ENCODE data around the gene EIF4A3.

Gene EIF4A3

DNA sequence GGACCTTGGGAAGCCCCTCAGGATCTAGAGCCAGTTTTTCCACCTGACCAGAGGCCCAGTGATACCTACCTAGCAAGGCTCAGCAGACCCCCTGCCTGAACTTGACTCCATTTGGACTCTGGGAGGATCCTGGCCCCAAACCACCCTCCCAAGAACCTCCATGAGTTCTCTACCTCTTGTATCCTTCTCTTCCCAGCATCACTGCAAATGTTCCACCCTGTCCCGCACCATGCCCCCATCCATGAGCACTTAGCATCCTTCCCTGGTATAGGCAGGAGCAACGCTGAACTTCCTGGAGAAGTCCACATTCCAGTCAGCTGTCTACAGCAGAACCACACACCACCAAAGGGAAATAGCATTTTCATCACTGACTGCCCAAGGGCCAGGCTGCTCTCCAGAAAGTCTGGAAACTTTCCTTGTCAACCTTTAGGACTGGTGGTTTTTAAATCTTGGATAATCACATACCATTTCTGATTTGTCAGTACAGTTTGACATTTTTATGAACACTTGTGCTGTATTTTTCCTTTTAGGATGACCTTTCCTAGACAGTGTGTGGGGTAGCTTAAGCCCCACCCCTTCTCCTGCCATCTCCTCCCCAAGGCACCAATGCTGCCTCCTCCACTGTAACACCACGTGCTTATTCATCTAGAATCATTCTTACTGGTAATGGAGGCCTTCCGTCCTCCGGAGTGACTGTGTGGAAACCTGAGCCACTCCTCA is 13.9 kb downstream of the EIF4A3 start:
- DNase-seq: no peak

- DNase-seq: no peak
These were observed 15.9 kb downstream of the EIF4A3 start for GRCh38 chr17:80130992-80131391.

DNA sequence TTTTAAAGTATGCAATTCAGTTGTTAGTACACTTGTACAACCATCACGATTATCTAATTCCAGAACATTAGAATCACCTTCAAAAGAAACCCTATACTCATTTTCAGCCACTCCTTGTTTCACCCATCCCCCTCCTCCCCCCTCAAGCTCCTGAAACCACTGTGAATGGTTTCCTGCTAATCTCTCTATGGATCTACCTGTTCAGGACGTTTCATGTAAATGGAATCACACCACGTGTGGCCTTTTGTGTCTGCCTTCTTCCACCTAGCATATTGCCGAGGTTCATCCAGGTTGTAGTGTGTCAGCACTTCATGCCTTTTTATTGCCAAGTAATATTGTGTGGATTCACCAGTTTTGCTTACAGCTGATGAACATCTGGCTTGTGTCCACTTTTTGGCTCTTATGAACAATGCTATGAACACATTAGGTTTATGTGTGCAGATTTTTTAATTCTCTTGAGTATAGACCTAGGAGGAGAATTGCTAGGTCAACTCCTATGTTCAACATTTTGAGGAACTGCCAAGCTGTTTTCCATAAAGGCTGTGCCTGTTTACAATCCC is 17.8 kb downstream of the EIF4A3 start:
- DNase-seq: no peak

GRCh38 chr17:80126449-80126715 is 20.5 kb downstream of the EIF4A3 start:
- no peak for DNase-seq

DNA sequence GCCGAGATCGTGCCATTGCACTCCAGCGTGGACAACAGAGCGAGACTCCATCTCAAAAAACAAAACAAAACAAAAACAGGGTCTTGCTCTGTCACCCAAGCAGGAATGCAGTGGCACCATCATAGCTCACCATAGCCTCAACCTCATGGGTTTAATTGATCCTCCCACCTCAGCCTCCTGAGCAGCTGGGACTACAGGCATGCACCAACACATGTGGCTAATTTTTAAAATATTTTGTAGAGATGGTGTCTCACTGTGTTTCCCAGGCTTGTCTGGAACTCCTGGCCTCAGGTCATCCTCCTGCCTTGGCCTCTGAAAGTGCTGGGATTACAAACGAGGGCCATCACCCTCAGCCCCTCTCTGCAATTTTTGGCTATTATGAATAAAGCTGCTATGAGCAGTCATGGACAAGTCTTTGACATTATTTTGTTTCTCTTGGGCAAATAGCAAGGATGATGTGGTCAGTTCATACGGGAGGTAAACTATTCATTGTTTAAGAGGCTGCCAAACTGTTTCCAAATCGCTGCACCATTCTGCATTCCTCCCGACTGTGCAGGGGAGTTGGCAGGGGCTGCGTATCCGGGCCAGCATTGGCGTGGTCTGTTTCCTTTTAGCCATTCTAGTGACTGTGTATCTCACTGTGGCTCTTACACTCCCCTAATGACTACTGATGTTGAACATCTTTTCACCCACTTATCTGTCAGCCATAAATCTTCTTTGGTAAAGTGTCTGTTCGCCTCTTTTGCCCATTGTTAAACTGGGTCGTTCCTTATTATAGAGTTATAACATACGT is 21.1 kb downstream of the EIF4A3 start:
- no peak for DNase-seq

DNA sequence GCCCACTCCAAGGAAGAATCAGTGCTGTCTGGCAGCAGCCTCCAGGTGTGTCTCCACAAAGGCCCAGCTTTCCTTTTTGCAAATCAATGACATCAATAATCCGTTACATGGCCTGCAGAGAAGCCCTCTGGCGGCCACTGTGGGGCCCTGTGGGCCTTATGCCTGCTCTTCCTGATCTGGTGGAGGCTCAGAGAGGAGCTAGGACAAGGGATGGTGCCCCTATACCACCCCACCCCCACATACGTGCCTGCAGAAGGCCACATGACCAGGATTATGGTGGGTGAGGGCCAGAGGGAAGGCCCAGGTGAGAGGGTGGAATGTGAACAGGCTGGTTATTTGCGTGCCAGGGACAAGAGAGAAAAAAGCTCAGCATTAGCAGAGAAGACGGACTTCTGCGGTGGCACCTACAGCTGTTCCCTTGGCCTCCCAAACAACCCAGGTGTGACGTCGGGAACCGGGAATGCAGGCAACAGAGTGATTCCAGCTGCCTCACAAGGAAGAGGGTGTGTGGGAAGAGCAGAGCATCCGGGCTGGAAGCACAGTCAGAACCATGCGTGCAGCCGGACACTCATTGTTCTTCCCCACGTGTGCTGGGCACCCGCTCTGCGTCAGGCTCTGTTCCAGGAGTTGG is 22.5 kb downstream of the EIF4A3 start:
- no peak for DNase-seq

DNA sequence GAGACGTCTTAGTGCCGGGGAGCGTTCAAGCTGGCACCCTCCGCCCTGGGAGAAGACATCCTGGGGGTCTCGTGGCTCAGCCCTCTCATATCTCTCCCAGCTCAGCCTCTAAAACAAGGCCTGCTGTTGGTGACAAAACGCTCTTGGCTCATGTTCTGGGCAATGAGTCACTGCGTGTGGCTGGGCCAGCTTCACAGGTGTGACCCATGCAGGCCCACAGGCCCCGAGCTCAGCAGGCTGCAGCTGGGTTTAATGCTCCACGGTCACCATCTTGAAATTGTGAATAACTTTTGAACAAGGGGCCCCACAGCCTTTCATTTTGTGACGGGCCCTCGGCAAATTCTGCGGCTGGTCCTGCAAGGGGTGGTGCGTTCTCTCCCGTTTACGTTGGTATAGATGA is 23.1 kb downstream of the EIF4A3 start:
- DNase-seq: no peak

- DNase-seq: no peak
These were observed 23.9 kb downstream of the EIF4A3 start for GRCh38 chr17:80122926-80123505.

- DNase-seq: no peak
These were observed 24.8 kb downstream of the EIF4A3 start for GRCh38 chr17:80122026-80122575.

DNA sequence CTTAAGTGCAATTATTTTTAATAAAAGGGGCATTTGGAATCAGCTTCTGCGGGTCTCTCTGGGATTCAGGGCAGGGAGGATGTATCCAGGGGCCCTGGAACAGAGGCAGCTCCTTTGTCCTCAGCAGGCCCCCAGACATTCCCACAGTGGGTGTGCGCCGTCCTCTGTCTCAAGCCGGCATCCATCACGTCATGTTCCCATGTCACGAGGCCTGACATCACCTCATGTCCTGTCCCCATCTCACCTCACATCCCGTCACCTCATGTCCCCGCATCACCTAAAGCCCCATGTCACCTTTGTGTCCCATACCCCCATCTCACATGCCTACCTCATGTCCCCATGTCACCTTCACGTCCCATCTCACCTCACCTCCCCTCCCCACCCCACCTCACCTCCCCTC is 27.1 kb downstream of the EIF4A3 start:
- DNase-seq: no peak

DNA sequence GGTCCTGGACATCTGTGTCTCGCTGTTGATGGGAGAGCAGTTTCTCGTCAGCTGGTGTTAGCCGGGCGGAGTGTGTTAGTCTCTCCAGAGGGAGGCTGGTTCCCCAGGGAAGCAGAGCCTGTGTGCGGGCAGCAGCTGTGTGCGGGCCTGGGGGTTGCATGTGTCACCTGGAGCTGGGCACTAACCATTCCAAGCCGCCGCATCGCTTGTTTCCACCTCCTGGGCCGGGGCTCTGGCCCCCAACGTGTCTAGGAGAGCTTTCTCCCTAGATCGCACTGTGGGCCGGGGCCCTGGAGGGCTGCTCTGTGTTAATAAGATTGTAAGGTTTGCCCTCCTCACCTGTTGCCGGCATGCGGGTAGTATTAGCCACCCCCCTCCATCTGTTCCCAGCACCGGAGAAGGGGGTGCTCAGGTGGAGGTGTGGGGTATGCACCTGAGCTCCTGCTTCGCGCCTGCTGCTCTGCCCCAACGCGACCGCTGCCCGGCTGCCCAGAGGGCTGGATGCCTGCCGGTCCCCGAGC is 27.6 kb downstream of the EIF4A3 start:
- DNase-seq: no peak

GRCh38 chr17:80118601-80119270 is 28.2 kb downstream of the EIF4A3 start:
- DNase-seq: no peak

DNA sequence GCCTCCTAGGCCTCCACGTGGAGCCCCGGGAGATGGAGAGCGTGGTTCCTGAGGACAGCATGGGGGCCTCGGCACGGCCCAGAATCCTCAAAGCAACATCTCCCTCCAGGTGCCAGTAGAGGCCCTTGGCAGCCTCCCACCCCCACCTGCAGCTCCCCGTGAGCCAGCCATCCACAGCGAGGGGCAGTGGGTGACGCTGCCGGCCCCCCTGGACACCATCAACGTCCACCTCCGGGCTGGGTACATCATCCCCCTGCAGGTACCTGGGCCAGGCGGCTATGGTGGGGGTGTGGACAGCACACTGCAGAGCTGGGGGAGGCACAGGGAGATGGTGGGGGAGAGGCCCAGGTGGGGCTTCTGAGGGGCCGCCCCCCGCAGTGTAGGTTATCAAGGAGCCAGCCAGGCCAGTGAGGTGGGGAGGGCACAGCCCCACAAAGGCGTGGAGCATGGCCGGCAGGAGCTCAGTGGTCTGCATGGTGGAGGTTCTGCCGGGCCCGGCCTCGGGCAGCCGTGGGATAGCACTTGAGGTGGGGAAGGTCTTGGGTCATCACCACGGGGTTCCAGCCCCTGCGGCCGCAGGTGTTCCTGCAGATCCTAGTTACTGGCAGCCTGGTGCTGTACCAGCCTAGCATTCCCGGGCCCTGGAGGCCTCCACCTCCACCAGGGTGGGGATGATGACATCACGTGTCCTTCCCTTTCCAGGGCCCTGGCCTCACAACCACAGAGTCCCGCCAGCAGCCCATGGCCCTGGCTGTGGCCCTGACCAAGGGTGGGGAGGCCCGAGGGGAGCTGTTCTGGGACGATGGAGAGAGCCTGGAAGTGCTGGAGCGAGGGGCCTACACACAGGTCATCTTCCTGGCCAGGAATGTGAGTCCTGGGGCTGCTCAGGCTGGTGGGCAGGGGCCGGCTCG is 29.2 kb downstream of the EIF4A3 start:
- DNase-seq: no peak

- no peak for DNase-seq
These were observed 30.0 kb downstream of the EIF4A3 start for GRCh38 chr17:80116921-80117380.

DNA sequence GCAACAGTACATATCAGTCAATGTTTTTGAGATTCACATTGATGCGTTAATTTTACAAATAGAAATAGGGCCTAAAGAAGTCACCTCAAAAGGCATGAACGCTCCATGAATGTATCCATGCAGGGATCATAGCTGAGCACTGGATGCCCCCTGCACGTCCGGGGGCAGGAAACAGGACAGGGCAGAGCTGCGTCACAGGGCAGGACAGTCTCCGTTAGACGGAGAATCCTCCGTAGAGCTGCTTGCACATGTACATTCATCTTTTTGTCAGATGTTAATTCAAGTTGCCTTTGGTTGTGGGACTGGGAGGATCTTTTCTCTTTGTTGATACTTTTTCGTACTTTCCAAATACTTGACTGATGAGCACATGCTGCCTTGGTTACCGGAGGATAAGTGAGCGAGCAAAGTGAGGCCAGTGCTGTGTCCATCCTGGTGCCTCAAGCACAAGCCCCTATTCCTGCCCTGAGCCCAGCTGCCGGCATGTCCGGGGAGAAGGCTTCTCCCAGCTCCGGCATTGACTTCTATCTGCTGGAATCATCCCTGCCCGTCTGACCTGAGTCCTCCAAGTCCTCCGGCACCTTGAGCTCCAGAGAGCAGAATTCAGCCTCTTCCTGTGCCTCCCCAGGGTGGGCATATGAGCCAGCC is 30.5 kb downstream of the EIF4A3 start:
- no peak for DNase-seq

DNA sequence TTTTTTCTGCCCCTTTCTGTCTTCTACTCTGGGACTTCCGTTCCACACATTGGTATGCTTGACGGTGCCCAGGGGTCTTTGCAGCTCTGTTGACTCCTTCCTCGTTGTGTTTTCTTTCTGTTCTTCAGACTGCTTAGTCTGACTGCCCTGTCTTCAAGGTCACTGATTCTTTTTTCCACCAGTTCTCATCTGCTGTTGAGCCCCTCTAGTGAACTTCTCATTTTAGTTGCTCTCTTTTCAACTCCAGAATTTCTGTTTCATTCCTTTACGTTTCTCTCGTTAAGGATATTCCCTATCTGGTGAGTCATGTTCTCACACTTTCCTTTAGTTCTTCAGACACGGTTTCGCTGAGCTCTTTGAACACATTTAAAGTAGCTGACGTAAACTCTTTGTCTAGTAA is 31.8 kb downstream of the EIF4A3 start:
- DNase-seq: no peak

- DNase-seq: no peak
These were observed 32.2 kb downstream of the EIF4A3 start for GRCh38 chr17:80114758-80115157.

GRCh38 chr17:80113033-80113484 is 33.9 kb downstream of the EIF4A3 start:
- no peak for DNase-seq

DNA sequence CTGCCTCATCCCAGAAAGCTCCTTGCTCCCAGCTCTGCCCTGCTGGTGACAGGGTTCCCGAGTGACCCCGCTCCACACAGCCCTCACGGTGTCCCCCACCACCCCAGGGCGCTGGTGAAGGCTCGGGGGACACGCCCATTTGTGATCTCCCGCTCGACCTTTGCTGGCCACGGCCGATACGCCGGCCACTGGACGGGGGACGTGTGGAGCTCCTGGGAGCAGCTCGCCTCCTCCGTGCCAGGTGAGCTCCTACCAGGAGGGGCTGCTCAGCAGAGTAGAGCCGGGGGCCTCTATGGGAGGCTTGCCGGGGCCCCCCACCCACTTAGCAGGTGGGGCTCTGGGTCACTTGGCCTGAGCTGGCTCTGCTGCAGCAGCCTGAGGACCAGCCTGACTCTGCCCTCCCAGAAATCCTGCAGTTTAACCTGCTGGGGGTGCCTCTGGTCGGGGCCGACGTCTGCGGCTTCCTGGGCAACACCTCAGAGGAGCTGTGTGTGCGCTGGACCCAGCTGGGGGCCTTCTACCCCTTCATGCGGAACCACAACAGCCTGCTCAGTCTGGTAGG is 34.4 kb downstream of the EIF4A3 start:
- no peak for DNase-seq

Data from stimulated activated CD4-positive, alpha-beta T cell treated with anti-CD3 and anti-CD28 coated beads, Interleukin-2, amount 100 ng/mL, for 24 hours (primary cell).